B cell (primary cell): ENCODE measurements around the gene CABLES1. TPM values are rescaled to one million over a fixed set of nuclear protein-coding genes. Genes with fewer than 3 reads are reported as not detected.

ENCODE experiments used
- ATAC-seq: fragments of 200-7000 bp; cut with Tn5 transposase; one replicate; pipeline ENCODE4 v1.10.0; 2021; ENCODE audit warnings: low read depth, mild to moderate bottlenecking, moderate number of reproducible peaks, moderate library complexity
- CTCF ChIA-PET: fragments of 350-600 bp; sonication (Branson Sonifier 250); formaldehyde crosslinking; loops from one replicate; lab custom pipeline; 2021; ENCODE audit warnings: antibody characterized with exemption, inconsistent platforms; lab: Charles Lee
- POLR2A ChIA-PET: fragments of 350-600 bp; sonication (Branson Sonifier 250); formaldehyde crosslinking; loops from one replicate; lab custom pipeline; 2021; ENCODE audit warnings: antibody characterized with exemption; lab: Charles Lee
- DNase-seq: peaks from one replicate; pipeline ENCODE4 v3.0.0; 2013
- H2AFZ ChIP-seq: 2 replicates; pipeline ENCODE4 v1.6.1; 2012; ENCODE audit warnings: mild to moderate bottlenecking, low read depth, low read length; ENCODE audit not compliant: insufficient read depth, poor library complexity, severe bottlenecking
- H3K27ac ChIP-seq, 2 donors: 1 replicate in 1 of 2; 2 replicates in 1 of 2; pipeline ENCODE4 v1.5.1; 2012 to 2013; ENCODE audit warnings: low read length in 2 of 2, mild to moderate bottlenecking in 2 of 2, moderate library complexity in 1 of 2
- H3K27me3 ChIP-seq, 4 experiments: fragments of 200-600 bp in 1 of 4; sonication (generic) in 1 of 4; replicated peaks in 1 of 4; 1 replicate in 2 of 4; 2 replicates in 2 of 4; pipeline versions ENCODE4 v1.6.1 to v1.7.0; 2013 to 2016; ENCODE audit warnings: low read length in 3 of 4, mild to moderate bottlenecking in 2 of 4, mixed read lengths in 1 of 4, moderate library complexity in 1 of 4; ENCODE audit not compliant: insufficient read depth in 4 of 4, control insufficient read depth in 3 of 4; ENCODE audit errors: control extremely low read depth in 1 of 4
- H3K36me3 ChIP-seq, 2 experiments: replicated peaks in 1 of 2; 1 replicate in 1 of 2; 2 replicates in 1 of 2; pipeline versions ENCODE4 v1.6.1 to v1.7.1; 2013; ENCODE audit warnings: low read length in 1 of 2; ENCODE audit not compliant: insufficient read depth in 2 of 2, control insufficient read depth in 1 of 2; ENCODE audit errors: control extremely low read depth in 1 of 2, extremely low read depth in 1 of 2
- H3K4me1 ChIP-seq, 2 donors: fragments of 200-600 bp in 1 of 2; sonication (generic) in 1 of 2; 1 replicate in 1 of 2; 2 replicates in 1 of 2; pipeline versions ENCODE4 v1.5.1 to v1.6.1; 2013 to 2017; ENCODE audit warnings: low read length in 2 of 2; ENCODE audit not compliant: control insufficient read depth in 2 of 2, insufficient read depth in 2 of 2
- H3K4me2 ChIP-seq: replicated peaks from 2 replicates; pipeline ENCODE3; 2012; ENCODE audit warnings: mild to moderate bottlenecking, low read depth, low read length; ENCODE audit not compliant: poor library complexity, severe bottlenecking
- H3K4me3 ChIP-seq, 5 experiments: fragments of 200-600 bp in 1 of 5; sonication (generic) in 1 of 5; 1 replicate in 3 of 5; 2 replicates in 2 of 5; pipeline versions ENCODE4 v1.5.1 to v1.7.0; 2011 to 2016; ENCODE audit warnings: low read length in 4 of 5, mild to moderate bottlenecking in 4 of 5, low read depth in 2 of 5, control low read depth in 1 of 5, moderate library complexity in 1 of 5; ENCODE audit not compliant: insufficient read depth in 1 of 5; ENCODE audit errors: control extremely low read depth in 1 of 5, extremely low read depth in 1 of 5
- H3K79me2 ChIP-seq: fragments of 200-600 bp; sonication (generic); one replicate; pipeline ENCODE4 v1.6.0; 2016; ENCODE audit warnings: low read length; ENCODE audit not compliant: control insufficient read depth, insufficient read depth
- H3K9ac ChIP-seq: fragments of 200-600 bp; sonication (generic); 2 replicates; pipeline ENCODE4 v1.6.1; 2017; ENCODE audit warnings: mild to moderate bottlenecking, low read length, moderate library complexity
- H3K9me3 ChIP-seq, 3 donors: one replicate each; pipeline versions ENCODE4 v1.6.1 to v1.7.1; 2013; ENCODE audit warnings: low read length in 2 of 3; ENCODE audit not compliant: control insufficient read depth in 2 of 3, insufficient read depth in 1 of 3; ENCODE audit errors: control extremely low read depth in 1 of 3
- H4K20me1 ChIP-seq: 2 replicates; pipeline ENCODE4 v1.6.0; 2012; ENCODE audit warnings: mild to moderate bottlenecking, low read length; ENCODE audit not compliant: insufficient read depth, control insufficient read depth, poor library complexity, severe bottlenecking
- H3K27ac Mint-ChIP-seq: one replicate; pipeline ENCODE4 v1.8.0; 2021; ENCODE audit warnings: mixed read lengths
- H3K27me3 Mint-ChIP-seq: one replicate; pipeline ENCODE4 v1.8.0; 2021; ENCODE audit warnings: mixed read lengths
- H3K4me1 Mint-ChIP-seq: one replicate; pipeline ENCODE4 v1.8.0; 2021; ENCODE audit warnings: mixed read lengths
- H3K4me3 Mint-ChIP-seq: one replicate; pipeline ENCODE4 v1.8.0; 2021; ENCODE audit warnings: mixed read lengths
- H3K9me3 Mint-ChIP-seq: one replicate; pipeline ENCODE4 v1.8.0; 2022; ENCODE audit warnings: mixed read lengths; ENCODE audit not compliant: insufficient read depth
- CTCF ChIP-seq: fragments of 200-600 bp; IDR thresholded peaks from one replicate; pipeline ENCODE4 v1.8.0; 2022; ENCODE audit warnings: antibody characterized with exemption, mild to moderate bottlenecking
- EZH2 ChIP-seq: IDR thresholded peaks from 2 replicates; pipeline ENCODE4 v1.6.1; 2012; ENCODE audit warnings: borderline replicate concordance, low read depth, mild to moderate bottlenecking, moderate library complexity, low read length; ENCODE audit not compliant: insufficient read depth, poor library complexity, severe bottlenecking
- WGBS: methylation state at CpG from one replicate; pipeline ENCODE4 v1.1.5; 2013; ENCODE audit warnings: missing lambda C conversion rate; ENCODE audit not compliant: insufficient coverage; 5-methylcytosine and 5-hydroxymethylcytosine counted together
- intact Hi-C: fragments of 100-400 bp; cut with micrococcal nuclease; formaldehyde crosslinking; loops from one replicate; pipeline ENCODE4 v1.10.0; 2022
- polyA plus RNA-seq: library from polyadenylated mRNA; depleted of rRNA; stranded (reverse); fragments of >200 nt; gene quantifications from 2 replicates; pipeline ENCODE4 v1.2.3, GENCODE V29; 2012
- total RNA-seq, 2 donors: library from RNA; stranded (reverse); fragments of 120-200 nt in 1 of 2; gene quantifications; 1 replicate in 1 of 2; 2 replicates in 1 of 2; pipeline versions ENCODE4 v1.2.3 to v1.2.4, GENCODE V29; 2013 to 2022

The CABLES1 gene
- total and polyA plus RNA-seq, 2 donors (not counting 1 experiment from before 2014, with no cell fraction given): 0.30 to 56.3 TPM

DNA sequence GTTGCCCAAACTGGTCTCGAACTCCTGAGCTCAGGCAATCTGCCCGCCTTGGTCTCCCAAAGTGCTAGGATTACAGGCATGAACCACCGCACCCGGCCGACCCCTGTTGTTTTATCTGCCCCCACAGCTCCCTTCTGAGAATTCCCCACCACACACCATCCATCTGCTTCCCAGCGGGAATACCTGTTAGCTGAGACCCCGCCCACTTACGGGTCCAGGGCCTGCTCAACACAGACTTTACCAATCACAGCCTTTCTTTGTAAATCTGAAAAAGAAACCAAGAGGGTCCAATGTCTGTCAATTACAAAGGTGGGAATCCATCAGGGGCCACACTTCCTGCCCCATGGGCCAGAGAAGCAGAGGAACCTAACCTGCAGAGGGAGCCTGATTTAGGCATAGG is 14.2 kb upstream of the CABLES1 start:
- Mint-ChIP-seq H3K4me1 (peaks cover 3% of the 10 kb centered on the region), H3K4me3 (no peak overlapping the region), H3K27me3 (peaks cover 29% of the 10 kb centered on the region), H3K27ac (no peak overlapping the region), H3K9me3 (no peaks in the 10 kb centered on the region)
- no peak overlapping the region for H2AFZ ChIP-seq
- no peaks in the 10 kb centered on the region for H3K79me2 ChIP-seq
- H3K4me1 ChIP-seq: no peaks in the 10 kb centered on the region
- ATAC-seq (no peak), DNase-seq (no peak)
- H3K9ac ChIP-seq: no peak overlapping the region
- H3K4me3 ChIP-seq: no peak overlapping the region
- WGBS: 96% methylated on average over 6 of the region's 8 CpGs
- no peaks in the 10 kb centered on the region for H3K36me3 ChIP-seq
- H3K27me3 ChIP-seq: peaks cover 0 to 10% (median 0%) of the 10 kb centered on the region in 4 experiments
- H3K27ac ChIP-seq: no peak overlapping the region
- ChIA-PET POLR2A (no interaction called here), CTCF (interaction anchor here (2.0 kb wide), 1 partner anchor 10 kb away, joined by 4 read pairs; no protein-coding TSS in a partner anchor)
- no peaks in the 10 kb centered on the region for H4K20me1 ChIP-seq
- intact Hi-C loops: no loop called here
- H3K9me3 ChIP-seq: no peaks in the 10 kb centered on the region
- TF ChIP-seq CTCF (no peak), EZH2 (no peak)
- no peak overlapping the region for H3K4me2 ChIP-seq

DNA sequence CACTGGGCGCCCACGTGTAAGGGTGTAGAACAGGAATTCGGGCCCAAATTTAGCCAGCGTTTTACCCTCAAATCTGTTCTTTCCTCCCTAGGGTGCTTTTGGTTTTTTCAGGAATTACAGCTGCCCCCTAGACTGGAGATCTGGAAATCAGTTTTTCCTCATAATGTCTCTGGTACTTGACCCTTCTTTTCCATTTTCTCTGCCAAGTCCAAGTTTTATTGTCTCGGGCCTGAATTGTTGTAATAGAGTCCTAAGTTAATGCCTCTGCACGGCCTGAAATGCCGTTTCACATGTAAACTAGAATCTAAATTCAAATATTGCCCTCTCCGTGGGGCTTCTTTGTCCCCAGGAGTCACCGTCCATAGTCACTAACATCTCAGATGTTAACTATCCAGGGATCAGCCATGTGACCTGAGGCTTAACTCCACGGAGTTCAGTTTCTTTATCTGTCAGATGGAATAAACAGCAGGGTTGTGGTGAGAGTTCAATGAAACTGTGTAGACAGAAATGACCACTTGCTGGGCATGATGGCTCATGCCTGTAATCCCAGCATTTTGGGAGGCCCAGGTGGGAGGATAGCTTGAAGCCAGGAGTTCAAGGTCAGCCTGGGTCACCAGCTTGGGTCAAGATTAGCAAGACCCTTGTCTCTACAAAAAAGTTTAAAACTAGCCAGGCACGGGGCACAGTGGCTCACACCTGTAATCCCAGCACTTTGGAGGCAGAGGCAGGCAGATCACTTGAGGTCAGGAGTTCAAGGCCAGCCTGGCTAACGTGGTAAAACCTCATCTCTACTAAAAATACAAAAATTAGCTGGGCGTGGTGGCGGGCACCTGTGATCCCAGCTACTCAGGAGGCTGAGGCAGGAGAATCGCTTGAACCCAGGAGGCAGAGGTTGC is 12.7 kb upstream of the CABLES1 start:
- Histone ChIP-seq H2AFZ (no peak overlapping the region), H3K79me2 (no peaks in the 10 kb centered on the region), H3K4me2 (no peak overlapping the region), H3K36me3 (no peaks in the 10 kb centered on the region), H3K27ac (no peak overlapping the region), H3K9ac (no peak overlapping the region), H4K20me1 (no peaks in the 10 kb centered on the region), H3K4me1 (no peaks in the 10 kb centered on the region), H3K4me3 (no peak overlapping the region), H3K27me3 (peaks cover 0 to 8% (median 0%) of the 10 kb centered on the region in 4 experiments), H3K9me3 (no peaks in the 10 kb centered on the region)
- no peak overlapping the region for H3K27ac Mint-ChIP-seq
- ATAC-seq (no peak), DNase-seq (no peak)
- H3K4me1 Mint-ChIP-seq: peaks cover 3% of the 10 kb centered on the region
- no peaks in the 10 kb centered on the region for H3K9me3 Mint-ChIP-seq
- intact Hi-C loops: no loop called here
- WGBS: 93% methylated on average over 13 of the region's 15 CpGs
- H3K27me3 Mint-ChIP-seq: peaks cover 33% of the 10 kb centered on the region
- POLR2A ChIA-PET: no interaction called here
- TF ChIP-seq CTCF (no peak), EZH2 (no peak)
- CTCF ChIA-PET: interaction anchor here (0.6 kb wide), 1 partner anchor 275 kb away, joined by 3 read pairs; no protein-coding TSS in a partner anchor
- no peak overlapping the region for H3K4me3 Mint-ChIP-seq
